Measurements from ENCODE around the gene SYNDIG1. TPM values are rescaled to one million over a fixed set of nuclear protein-coding genes. Genes with fewer than 3 reads are reported as not detected.

Gene SYNDIG1
- total RNA-seq, 4 donors from 2014 or later = 5.1 to 15.9 (median 14.3) TPM

GRCh38 chr20:24478584-24478983, 9.2 kb downstream of the SYNDIG1 start:
- Histone ChIP-seq H3K36me3 (no peaks in the 10 kb centered on the region), H3K4me3 (no peak overlapping the region), H3K9me3 (no peaks in the 10 kb centered on the region), H3K27ac (no peak overlapping the region), H3K4me1 (no peaks in the 10 kb centered on the region), H3K27me3 (no peaks in the 10 kb centered on the region)
- WGBS, 2 donors = 60 to 66% methylated on average over 7 of the region's 7 CpGs
- TF ChIP-seq EP300 (IDR thresholded peaks at IDR 0.05) (no peak), CTCF (IDR thresholded peaks at IDR 0.05) (no peak), POLR2A (IDR thresholded peaks at IDR 0.05) (no peak)
- no peak for DNase-seq (ENCODE audit: low spot score in 2 of 2)

- Histone ChIP-seq H3K4me3 (no peak overlapping the region), H3K27ac (no peak overlapping the region), H3K27me3 (no peaks in the 10 kb centered on the region), H3K36me3 (no peaks in the 10 kb centered on the region), H3K4me1 (no peaks in the 10 kb centered on the region), H3K9me3 (no peaks in the 10 kb centered on the region)
- no peak for TF ChIP-seq CTCF (IDR thresholded peaks at IDR 0.05)
- TF ChIP-seq EP300 (IDR thresholded peaks at IDR 0.05) = no peak
- TF ChIP-seq POLR2A (IDR thresholded peaks at IDR 0.05) = no peak
- WGBS, 2 donors = 80 to 100% methylated on average over 4 of the region's 4 CpGs
- DNase-seq (ENCODE audit: low spot score in 2 of 2) = no peak
Observed at GRCh38 chr20:24479106-24479505, 9.7 kb downstream of the SYNDIG1 start.

GRCh38 chr20:24479595-24479994, 10.2 kb downstream of the SYNDIG1 start:
- no peaks in the 10 kb centered on the region for H3K9me3 ChIP-seq
- no peaks in the 10 kb centered on the region for H3K4me1 ChIP-seq
- DNase-seq (ENCODE audit: low spot score in 2 of 2) = no peak
- H3K4me3 ChIP-seq = no peak overlapping the region
- no peaks in the 10 kb centered on the region for H3K36me3 ChIP-seq
- no peak overlapping the region for H3K27ac ChIP-seq
- H3K27me3 ChIP-seq = no peaks in the 10 kb centered on the region
- 75 to 91% methylated on average over 4 of the region's 4 CpGs for WGBS, 2 donors
- TF ChIP-seq EP300 (IDR thresholded peaks at IDR 0.05) = no peak
- no peak for TF ChIP-seq CTCF (IDR thresholded peaks at IDR 0.05)
- no peak for TF ChIP-seq POLR2A (IDR thresholded peaks at IDR 0.05)

- no peaks in the 10 kb centered on the region for H3K9me3 ChIP-seq
- 70 to 77% methylated on average over 4 of the region's 4 CpGs for WGBS, 2 donors
- TF ChIP-seq POLR2A (IDR thresholded peaks at IDR 0.05) (no peak), EP300 (IDR thresholded peaks at IDR 0.05) (no peak), CTCF (IDR thresholded peaks at IDR 0.05) (no peak)
- no peak for DNase-seq (ENCODE audit: low spot score in 2 of 2)
- no peaks in the 10 kb centered on the region for H3K36me3 ChIP-seq
- H3K27me3 ChIP-seq = no peaks in the 10 kb centered on the region
- no peak overlapping the region for H3K27ac ChIP-seq
- H3K4me1 ChIP-seq = no peaks in the 10 kb centered on the region
- no peak overlapping the region for H3K4me3 ChIP-seq
Observed at GRCh38 chr20:24480509-24480908, 11.1 kb downstream of the SYNDIG1 start.

- DNase-seq (ENCODE audit: low spot score in 2 of 2) = no peak
- TF ChIP-seq CTCF (IDR thresholded peaks at IDR 0.05) (no peak), EP300 (IDR thresholded peaks at IDR 0.05) (no peak), POLR2A (IDR thresholded peaks at IDR 0.05) (no peak)
- WGBS, 2 donors = 82 to 88% methylated on average over 6 to 7 of the region's 7 CpGs
- H3K4me3 ChIP-seq = no peak overlapping the region
- H3K27ac ChIP-seq = no peak overlapping the region
- no peaks in the 10 kb centered on the region for H3K9me3 ChIP-seq
- no peaks in the 10 kb centered on the region for H3K4me1 ChIP-seq
- H3K36me3 ChIP-seq = no peaks in the 10 kb centered on the region
- H3K27me3 ChIP-seq = no peaks in the 10 kb centered on the region
Observed at GRCh38 chr20:24481173-24481572, 11.7 kb downstream of the SYNDIG1 start.

Measured in tibial nerve (tissue), 4 donors.